Endothelial cell of umbilical vein (primary cell): Measurements from ENCODE around the gene SNX30. TPM values are rescaled to one million over a fixed set of nuclear protein-coding genes. Genes with fewer than 3 reads are reported as not detected.

Source experiments
- BruUV-seq: library from RNA; stranded (reverse); fragments of 400-500 nt; replicated peaks from 2 replicates; lab custom pipeline; 2021; lab: Mats Ljungman, UMichigan
- CTCF ChIA-PET: fragments of 300-600, 350-600 bp; sonication (Branson Sonifier 250); formaldehyde crosslinking; loops from one replicate; lab custom pipeline; 2021; ENCODE audit warnings: antibody characterized with exemption, inconsistent platforms; lab: Charles Lee
- POLR2A ChIA-PET: fragments of 300-600, 350-600 bp; sonication (Branson Sonifier 250); formaldehyde crosslinking; loops from one replicate; lab custom pipeline; 2021; ENCODE audit warnings: antibody characterized with exemption, inconsistent platforms; lab: Charles Lee
- DNase-seq: peaks from one replicate; pipeline ENCODE4 v3.0.0-alpha.2; 2011; ENCODE audit warnings: low read depth, low spot score
- FAIRE-seq: peaks from 2 replicates; lab custom pipeline; 2011; peaks lifted over from hg19 to GRCh38; lab: Jason Lieb, UNC
- H2AFZ ChIP-seq: 2 replicates; pipeline ENCODE4 v1.6.0; 2012; ENCODE audit warnings: low read depth, low read length, control low read depth, inconsistent platforms
- H3K27ac ChIP-seq: 2 replicates; pipeline ENCODE4 v1.5.1; 2011; ENCODE audit warnings: low read depth, mild to moderate bottlenecking, control low read depth, low read length, moderate library complexity; ENCODE audit not compliant: insufficient read depth
- H3K27me3 ChIP-seq, 2 experiments: 2 replicates each; pipeline versions ENCODE4 v1.6.0 to v1.6.1; 2011; ENCODE audit warnings: low read length in 2 of 2, mixed read lengths in 1 of 2; ENCODE audit not compliant: control insufficient read depth in 2 of 2, insufficient read depth in 2 of 2
- H3K36me3 ChIP-seq, 2 experiments: 2 replicates in 1 of 2; 3 replicates in 1 of 2; pipeline ENCODE4 v1.5.1; 2011; ENCODE audit warnings: low read length in 2 of 2, mild to moderate bottlenecking in 1 of 2, moderate library complexity in 1 of 2; ENCODE audit not compliant: control insufficient read depth in 2 of 2, insufficient read depth in 2 of 2; ENCODE audit errors: extremely low read depth in 1 of 2
- H3K4me1 ChIP-seq: 3 replicates; pipeline ENCODE4 v1.5.1; 2011; ENCODE audit warnings: mild to moderate bottlenecking, low read length; ENCODE audit not compliant: control insufficient read depth, insufficient read depth; ENCODE audit errors: extremely low read depth
- H3K4me2 ChIP-seq: 2 replicates; pipeline ENCODE4 v1.6.1; 2011; ENCODE audit warnings: low read length, control low read depth, mixed read lengths; ENCODE audit not compliant: insufficient read depth
- H3K4me3 ChIP-seq, 3 experiments: fragments of 200-600 bp in 1 of 3; sonication (generic), shearing (Covaris generic) in 1 of 3; replicated peaks in 1 of 3; 2 replicates each; pipeline ENCODE4 v1.5.1; 2011 to 2016; ENCODE audit warnings: control low read depth in 3 of 3, low read length in 3 of 3, mild to moderate bottlenecking in 2 of 3, inconsistent platforms in 1 of 3, low read depth in 1 of 3, moderate library complexity in 1 of 3; ENCODE audit not compliant: insufficient read depth in 1 of 3
- H3K79me2 ChIP-seq: 2 replicates; pipeline ENCODE4 v1.6.0; 2012; ENCODE audit warnings: low read length, inconsistent platforms; ENCODE audit not compliant: control insufficient read depth, insufficient read depth
- H3K9ac ChIP-seq: replicated peaks from 2 replicates; pipeline ENCODE3; 2011; ENCODE audit warnings: low read length, control low read depth; ENCODE audit not compliant: insufficient read depth; ENCODE audit errors: extremely low read depth
- H3K9me1 ChIP-seq: replicated peaks from 3 replicates; pipeline ENCODE4 v1.6.0; 2011; ENCODE audit warnings: mild to moderate bottlenecking, low read length; ENCODE audit not compliant: control insufficient read depth, insufficient read depth; ENCODE audit errors: extremely low read depth
- H3K9me3 ChIP-seq: replicated peaks from 2 replicates; pipeline ENCODE4 v1.5.1; 2012; ENCODE audit warnings: low read length, inconsistent platforms; ENCODE audit not compliant: control insufficient read depth, insufficient read depth
- H4K20me1 ChIP-seq: replicated peaks from 2 replicates; pipeline ENCODE3; 2011; ENCODE audit warnings: mild to moderate bottlenecking, low read length; ENCODE audit not compliant: control insufficient read depth, insufficient read depth; ENCODE audit errors: extremely low read depth
- CTCF ChIP-seq, 2 donors: IDR thresholded peaks; 1 replicate in 1 of 2; 2 replicates in 1 of 2; pipeline ENCODE4 v1.5.1; 2011; ENCODE audit warnings: low read length in 2 of 2, mild to moderate bottlenecking in 2 of 2, moderate library complexity in 2 of 2, control low read depth in 1 of 2, inconsistent platforms in 1 of 2, low read depth in 1 of 2; ENCODE audit not compliant: insufficient read depth in 1 of 2; ENCODE audit errors: extremely low read depth in 1 of 2
- EZH2 ChIP-seq: IDR thresholded peaks from 2 replicates; pipeline ENCODE4 v1.6.1; 2012; ENCODE audit warnings: borderline replicate concordance, low read depth, mild to moderate bottlenecking, moderate library complexity, low read length, inconsistent platforms; ENCODE audit not compliant: severe bottlenecking
- FOS ChIP-seq: IDR thresholded peaks from 2 replicates; pipeline ENCODE4 v1.6.1; 2011; ENCODE audit warnings: mild to moderate bottlenecking, low read length, moderate library complexity, borderline replicate concordance; ENCODE audit not compliant: insufficient read depth
- MYC ChIP-seq: IDR thresholded peaks from one replicate; pipeline ENCODE4 v1.6.1; 2011; ENCODE audit warnings: mild to moderate bottlenecking, low read depth, low read length
- POLR2A ChIP-seq: IDR thresholded peaks from 2 replicates; pipeline ENCODE4 v1.6.1; 2012; ENCODE audit warnings: low read depth, mild to moderate bottlenecking, control low read depth, low read length
- dilution Hi-C: fragments of 300-500 bp; cut with MboI; formaldehyde crosslinking; loops from one replicate; pipeline ENCODE4 v1.15.0; 2019; ENCODE audit warnings: low sequenced_read_pairs; ENCODE audit not compliant: extremely low pct_ligation_motif_present
- intact Hi-C: fragments of 100-400 bp; cut with micrococcal nuclease; formaldehyde crosslinking; loops from one replicate; pipeline ENCODE4 v1.10.0; 2022
- polyA plus RNA-seq, 4 experiments: library from polyadenylated mRNA; depleted of rRNA in 3 of 4; stranded (reverse) in 3 of 4; unstranded in 1 of 4; fragments of >200 nt; gene quantifications; 2 replicates each; pipeline versions ENCODE4 v1.2.1 to v1.2.3, GENCODE V29; 2011 to 2012; ENCODE audit warnings: missing spikeins in 1 of 4
- total RNA-seq: library from RNA; stranded (reverse); gene quantifications from 2 replicates; pipeline ENCODE4 v1.2.3, GENCODE V29; 2021

SNX30 gene
- total and polyA plus RNA-seq, 2 donors (not counting 3 experiments of a cell fraction or from before 2014, with no cell fraction given) = 2.8 to 6.3 TPM

GRCh38 chr9:112833081-112833480, 82.5 kb downstream of the SNX30 start:
- DNase-seq = no peak
- H2AFZ ChIP-seq = no peak overlapping the region
- no peak overlapping the region for H3K4me2 ChIP-seq
- FAIRE-seq = no peak
- no peaks in the 10 kb centered on the region for H3K27me3 ChIP-seq
- H3K9ac ChIP-seq = no peak overlapping the region
- H3K9me3 ChIP-seq = no peaks in the 10 kb centered on the region
- intact Hi-C loops = no loop called here
- no peaks in the 10 kb centered on the region for H3K79me2 ChIP-seq
- H3K9me1 ChIP-seq = no peaks in the 10 kb centered on the region
- no peaks in the 10 kb centered on the region for H3K36me3 ChIP-seq
- H4K20me1 ChIP-seq = no peaks in the 10 kb centered on the region
- no peaks in the 10 kb centered on the region for H3K4me1 ChIP-seq
- H3K4me3 ChIP-seq = no peak overlapping the region
- no peak for TF ChIP-seq POLR2A
- no TSS peak for BruUV-seq
- dilution Hi-C loops = no loop called here
- POLR2A ChIA-PET = no interaction called here
- CTCF ChIA-PET = interaction anchor here (0.5 to 1.2 kb wide), 3 partner anchors 12 to 651 kb away, joined by 3 to 4 read pairs (median 3); no protein-coding TSS in a partner anchor
- no peak overlapping the region for H3K27ac ChIP-seq

GRCh38 chr9:112836394-112836793, 85.8 kb downstream of the SNX30 start:
- DNase-seq (peak; percentile 29), FAIRE-seq (no peak)
- Histone ChIP-seq H3K27me3 (no peaks in the 10 kb centered on the region), H4K20me1 (no peaks in the 10 kb centered on the region), H3K79me2 (no peaks in the 10 kb centered on the region), H3K4me1 (no peaks in the 10 kb centered on the region), H3K9me3 (no peaks in the 10 kb centered on the region), H3K9ac (no peak overlapping the region), H3K4me3 (no peak overlapping the region), H2AFZ (no peak overlapping the region), H3K36me3 (no peaks in the 10 kb centered on the region), H3K4me2 (no peak overlapping the region), H3K9me1 (no peaks in the 10 kb centered on the region), H3K27ac (no peak overlapping the region)
- TF ChIP-seq FOS (no peak), MYC (no peak), CTCF (IDR thresholded peaks at IDR 0.05; ENCODE audit: extremely low read depth in 1 of 2, insufficient read depth in 1 of 2, low read depth in 1 of 2, low read length in 2 of 2) (no peak), EZH2 (no peak)
- intact Hi-C loops = no loop called here
- dilution Hi-C loops = no loop called here
- BruUV-seq = no TSS peak
- CTCF ChIA-PET = interaction anchor here (1.0 to 3.3 kb wide), 3 partner anchors 9 to 66 kb away, joined by 3 to 14 read pairs (median 7); no protein-coding TSS in a partner anchor
- POLR2A ChIA-PET = no interaction called here
